T-helper 17 cell (primary cell): ENCODE results near the gene ERC1. TPM values are rescaled to one million over a fixed set of nuclear protein-coding genes. Genes with fewer than 3 reads are reported as not detected.

ENCODE experiments used
- ATAC-seq: fragments of 150-1000 bp; cut with Tn5 transposase; 2 replicates; pipeline ENCODE4 v1.10.0; 2021; ENCODE audit warnings: mild to moderate bottlenecking, moderate library complexity
- DNase-seq, 3 donors: peaks; one replicate each; pipeline versions ENCODE4 v3.0.0 to v3.0.0-alpha.2; 2020 to 2021
- H3K9me3 ChIP-seq: one replicate; pipeline ENCODE4 v1.7.0; 2013; ENCODE audit warnings: low read length, mild to moderate bottlenecking; ENCODE audit not compliant: control insufficient read depth, poor library complexity, severe bottlenecking
- H3K27ac Mint-ChIP-seq: one replicate; pipeline ENCODE4 v1.8.0; 2022; ENCODE audit warnings: mild to moderate bottlenecking, moderate library complexity, mixed read lengths
- H3K27me3 Mint-ChIP-seq: one replicate; pipeline ENCODE4 v1.8.0; 2022; ENCODE audit warnings: mixed read lengths
- H3K36me3 Mint-ChIP-seq: one replicate; pipeline ENCODE4 v1.8.0; 2022; ENCODE audit warnings: low read depth, mixed read lengths
- H3K4me1 Mint-ChIP-seq: one replicate; pipeline ENCODE4 v1.8.0; 2022; ENCODE audit warnings: mild to moderate bottlenecking, mixed read lengths
- H3K4me3 Mint-ChIP-seq: one replicate; pipeline ENCODE4 v1.8.0; 2022; ENCODE audit warnings: mild to moderate bottlenecking, moderate library complexity, mixed read lengths
- total RNA-seq, 4 donors: library from RNA in 2 of 4; stranded (reverse) in 2 of 4; gene quantifications; one replicate each; pipeline ENCODE4 v1.2.3 and lab custom pipeline; 2022 to 2026

Gene ERC1
- total RNA-seq, 2 donors from 2014 or later: 46.7 to 52.1 TPM

- Mint-ChIP-seq H3K36me3 (peaks cover 5% of the 10 kb centered on the region), H3K27me3 (peaks cover 53% of the 10 kb centered on the region), H3K4me1 (peaks cover 10% of the 10 kb centered on the region), H3K27ac (no peak overlapping the region), H3K4me3 (no peak overlapping the region)
- ATAC-seq (no peak), DNase-seq (no peak)
- H3K9me3 ChIP-seq: no peaks in the 10 kb centered on the region
Observed at GRCh38 chr12:1505576-1505975, 514.6 kb downstream of the ERC1 start.

DNA sequence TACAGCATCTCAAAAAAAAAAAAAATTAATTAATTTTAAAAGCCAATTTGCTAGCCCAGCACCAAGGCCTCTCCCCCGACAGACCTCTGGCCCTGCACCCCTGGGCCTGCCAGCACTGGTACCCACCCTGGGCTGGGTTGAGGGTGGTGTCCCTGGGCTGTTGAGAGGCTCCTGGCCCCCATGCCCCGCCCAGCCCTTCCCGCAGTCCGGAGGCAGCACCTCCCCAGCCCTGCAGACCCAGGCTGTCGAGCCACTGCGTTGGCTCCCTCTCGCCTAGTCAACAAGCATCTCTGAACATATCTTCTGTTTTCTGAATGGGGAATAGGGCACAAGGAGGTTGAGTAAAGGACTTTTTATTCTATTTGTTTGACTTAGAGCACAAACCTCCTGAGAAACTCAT, 516.3 kb downstream of the ERC1 start:
- peaks cover 54% of the 10 kb centered on the region for H3K27me3 Mint-ChIP-seq
- H3K9me3 ChIP-seq: no peaks in the 10 kb centered on the region
- H3K36me3 Mint-ChIP-seq: peaks cover 5% of the 10 kb centered on the region
- H3K4me1 Mint-ChIP-seq: peaks cover 10% of the 10 kb centered on the region
- DNase-seq: no peak
- no peak overlapping the region for H3K27ac Mint-ChIP-seq
- no peak overlapping the region for H3K4me3 Mint-ChIP-seq
- no peak for ATAC-seq

- Mint-ChIP-seq H3K36me3 (peaks cover 3% of the 10 kb centered on the region), H3K4me3 (no peak overlapping the region), H3K27ac (no peak overlapping the region), H3K4me1 (peaks cover 3% of the 10 kb centered on the region), H3K27me3 (peaks cover 38% of the 10 kb centered on the region)
- DNase-seq (no peak), ATAC-seq (no peak)
- H3K9me3 ChIP-seq: no peaks in the 10 kb centered on the region
Observed at GRCh38 chr12:1509413-1510052, 518.5 kb downstream of the ERC1 start.

DNA sequence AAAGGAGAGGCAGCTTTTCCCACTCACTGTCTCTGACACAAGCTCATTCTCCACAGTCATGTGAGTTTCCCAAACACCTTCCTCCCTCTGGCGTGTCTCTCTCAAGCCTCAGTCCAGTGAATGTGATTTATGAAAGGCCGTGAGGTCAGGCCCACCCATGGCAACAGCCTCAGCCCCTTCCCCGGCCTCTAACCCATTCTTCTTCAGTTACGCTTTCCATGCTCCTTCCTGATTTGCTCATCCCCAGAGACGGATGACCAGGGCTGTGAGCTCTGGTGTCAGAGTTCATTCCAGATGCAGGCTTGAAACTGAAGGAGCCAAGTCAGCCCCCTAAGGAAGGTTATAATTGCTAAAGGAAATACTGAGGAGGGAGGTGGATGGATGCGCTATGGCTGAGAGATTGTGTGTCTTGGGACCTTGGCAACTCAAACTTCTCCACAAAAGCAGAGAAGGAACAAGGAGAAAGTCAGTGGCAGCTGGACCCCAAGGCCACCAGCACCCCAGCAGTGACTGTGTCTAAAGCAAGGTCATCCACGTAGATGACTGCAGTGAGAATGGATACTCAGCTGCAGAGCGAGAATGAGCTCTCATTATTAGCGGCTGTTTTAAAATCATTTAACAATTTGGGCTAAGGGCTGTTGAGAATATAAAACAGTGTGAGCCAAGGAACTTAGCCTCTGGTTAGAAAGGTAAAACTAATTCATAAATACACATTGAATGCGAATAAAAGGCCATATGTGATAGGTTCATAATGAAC, 519.2 kb downstream of the ERC1 start:
- no peaks in the 10 kb centered on the region for H3K36me3 Mint-ChIP-seq
- H3K27me3 Mint-ChIP-seq: peaks cover 31% of the 10 kb centered on the region
- no peak overlapping the region for H3K4me3 Mint-ChIP-seq
- H3K4me1 Mint-ChIP-seq: no peaks in the 10 kb centered on the region
- no peaks in the 10 kb centered on the region for H3K9me3 ChIP-seq
- DNase-seq: no peak
- H3K27ac Mint-ChIP-seq: no peak overlapping the region
- no peak for ATAC-seq

- no peak overlapping the region for H3K4me3 Mint-ChIP-seq
Observed at GRCh38 chr12:1515010-1515409, 524.0 kb downstream of the ERC1 start.

DNA sequence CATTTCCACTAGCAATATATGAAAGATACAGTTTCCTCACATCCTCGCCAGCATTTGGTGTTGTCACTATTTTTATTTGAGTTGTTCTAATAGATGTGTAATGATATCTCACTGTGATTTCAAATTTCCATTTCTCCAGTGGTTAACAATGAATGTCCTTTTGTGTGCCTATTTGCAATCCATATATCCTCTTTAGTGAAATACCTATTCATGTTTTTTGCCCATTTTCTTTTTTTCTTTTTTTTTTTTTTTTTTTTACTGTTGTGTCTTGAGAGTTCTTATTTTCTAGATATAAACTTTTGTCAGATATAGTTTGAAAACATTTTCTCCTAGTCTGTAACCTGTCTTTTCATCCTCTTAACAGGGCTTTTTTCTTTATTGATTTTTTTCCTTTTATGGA, 524.4 kb downstream of the ERC1 start:
- H3K4me3 Mint-ChIP-seq: no peak overlapping the region

More at GRCh38 chr12:1515010-1515409, 524.0 kb downstream of the ERC1 start:
- Mint-ChIP-seq H3K36me3 (peaks cover 3% of the 10 kb centered on the region), H3K27ac (no peak overlapping the region), H3K27me3 (peaks cover 40% of the 10 kb centered on the region), H3K4me1 (peaks cover 3% of the 10 kb centered on the region)
- no peak for ATAC-seq
- DNase-seq: no peak
- H3K9me3 ChIP-seq: no peaks in the 10 kb centered on the region

GRCh38 chr12:1517007-1517406, 526.0 kb downstream of the ERC1 start:
- ATAC-seq: no peak
- Mint-ChIP-seq H3K4me3 (no peak overlapping the region), H3K27ac (no peak overlapping the region), H3K36me3 (peaks cover 3% of the 10 kb centered on the region), H3K27me3 (peaks cover 31% of the 10 kb centered on the region), H3K4me1 (peaks cover 3% of the 10 kb centered on the region)
- H3K9me3 ChIP-seq: no peaks in the 10 kb centered on the region
- DNase-seq: no peak

More for the DNA sequence above, 524.4 kb downstream of the ERC1 start:
- DNase-seq (no peak), ATAC-seq (no peak)
- H3K27me3 Mint-ChIP-seq: peaks cover 36% of the 10 kb centered on the region
- H3K36me3 Mint-ChIP-seq: peaks cover 3% of the 10 kb centered on the region
- no peak overlapping the region for H3K27ac Mint-ChIP-seq
- H3K4me1 Mint-ChIP-seq: peaks cover 3% of the 10 kb centered on the region
- no peaks in the 10 kb centered on the region for H3K9me3 ChIP-seq

- H3K27me3 Mint-ChIP-seq: peaks cover 25% of the 10 kb centered on the region
- ATAC-seq: no peak
- H3K4me3 Mint-ChIP-seq: no peak overlapping the region
- DNase-seq: no peak
- H3K4me1 Mint-ChIP-seq: peaks cover 3% of the 10 kb centered on the region
- H3K27ac Mint-ChIP-seq: no peak overlapping the region
- H3K9me3 ChIP-seq: no peaks in the 10 kb centered on the region
- H3K36me3 Mint-ChIP-seq: peaks cover 3% of the 10 kb centered on the region
Observed at GRCh38 chr12:1517734-1518525, 526.9 kb downstream of the ERC1 start.

DNA sequence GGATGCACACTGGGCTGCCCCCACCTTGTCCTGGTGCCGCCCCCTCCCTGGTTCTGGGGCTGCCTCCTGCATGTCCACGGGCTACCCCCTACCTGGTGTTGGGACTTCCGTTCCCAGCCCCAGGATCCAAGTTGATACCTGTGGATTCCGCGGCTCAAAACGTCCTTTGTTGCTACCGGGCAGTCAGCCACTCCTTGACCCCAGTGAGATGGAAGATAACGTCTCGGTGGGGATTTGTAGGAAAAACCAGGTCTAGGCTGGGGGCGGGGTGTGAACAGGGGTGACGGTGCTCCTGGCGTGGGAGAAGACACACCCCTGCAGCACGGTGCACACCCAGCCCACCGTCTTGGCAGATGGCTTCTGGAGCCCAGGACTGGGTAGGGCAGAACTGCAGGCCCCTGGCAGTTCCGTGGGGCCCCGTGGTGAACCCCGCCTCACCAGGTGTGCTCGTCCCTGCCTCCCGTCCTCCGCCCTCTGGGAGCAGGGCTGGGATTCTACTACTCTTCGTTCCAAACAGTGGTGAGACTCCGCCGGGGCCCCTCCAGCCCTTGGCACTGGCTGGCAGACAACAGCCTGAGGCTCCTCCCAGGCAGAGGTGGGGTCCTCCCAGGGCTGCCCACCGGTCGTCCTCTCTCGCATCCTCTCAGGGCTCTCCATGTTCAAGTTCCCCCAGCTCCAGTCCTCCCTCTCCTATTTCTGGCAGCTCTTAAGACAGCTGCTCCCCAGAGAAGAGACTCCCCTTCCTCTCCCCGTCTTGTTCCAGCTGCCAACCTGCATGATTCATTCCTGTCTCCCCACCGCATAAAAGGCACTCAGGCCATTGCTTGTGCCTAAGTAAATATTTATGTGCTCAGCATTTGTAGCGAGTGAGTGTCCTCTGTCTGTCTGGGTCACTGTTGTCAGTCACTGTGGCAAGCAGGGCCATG, 527.8 kb downstream of the ERC1 start:
- no peak overlapping the region for H3K27ac Mint-ChIP-seq
- no peak overlapping the region for H3K4me3 Mint-ChIP-seq
- DNase-seq: no peak
- H3K4me1 Mint-ChIP-seq: peaks cover 3% of the 10 kb centered on the region
- no peak for ATAC-seq
- H3K27me3 Mint-ChIP-seq: peaks cover 29% of the 10 kb centered on the region
- H3K36me3 Mint-ChIP-seq: peaks cover 3% of the 10 kb centered on the region
- H3K9me3 ChIP-seq: no peaks in the 10 kb centered on the region

DNA sequence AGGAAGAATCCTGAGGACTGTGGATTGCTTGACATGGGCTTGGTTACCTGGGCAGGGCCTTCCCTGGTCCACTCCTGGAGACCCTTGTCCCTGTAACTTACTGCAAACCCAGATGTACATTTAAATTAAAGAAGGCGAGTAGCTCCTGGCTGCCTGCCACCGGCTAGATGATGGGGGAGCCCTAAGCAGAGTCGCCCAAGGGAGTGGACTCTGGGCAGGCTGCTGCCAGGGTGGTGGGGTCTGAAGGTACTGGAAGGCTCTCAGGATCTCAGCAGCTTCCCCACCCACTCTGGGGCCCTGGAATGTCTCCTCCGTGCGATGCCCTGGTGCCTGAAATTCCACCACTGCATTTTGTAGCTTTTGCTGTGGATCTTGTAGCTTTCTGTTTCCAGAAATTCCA, 528.6 kb downstream of the ERC1 start:
- H3K36me3 Mint-ChIP-seq: peaks cover 5% of the 10 kb centered on the region
- no peak for ATAC-seq
- H3K4me1 Mint-ChIP-seq: peaks cover 3% of the 10 kb centered on the region
- DNase-seq: no peak
- peaks cover 37% of the 10 kb centered on the region for H3K27me3 Mint-ChIP-seq
- no peak overlapping the region for H3K27ac Mint-ChIP-seq
- H3K9me3 ChIP-seq: no peaks in the 10 kb centered on the region
- H3K4me3 Mint-ChIP-seq: no peak overlapping the region

DNA sequence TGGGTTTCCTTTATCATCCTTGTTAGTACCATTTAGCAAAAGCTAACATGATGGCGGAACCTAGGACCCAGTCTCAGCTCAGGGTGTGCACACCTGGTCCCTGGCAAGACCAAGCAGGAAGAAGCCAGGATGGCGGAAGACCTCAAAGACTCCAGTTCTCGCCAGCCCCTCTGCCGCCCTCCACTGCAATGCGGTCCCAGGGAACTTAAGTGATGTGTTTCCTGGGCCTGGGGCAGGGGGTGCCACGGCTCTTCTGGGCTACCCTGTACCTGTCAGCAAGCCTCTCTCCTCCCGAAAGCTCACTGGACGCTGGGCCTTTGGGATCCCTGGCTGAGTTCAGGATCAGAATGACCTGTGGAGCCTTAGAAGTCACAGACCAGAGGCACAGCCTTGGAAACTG, 532.0 kb downstream of the ERC1 start:
- peaks cover 5% of the 10 kb centered on the region for H3K36me3 Mint-ChIP-seq
- peaks cover 61% of the 10 kb centered on the region for H3K27me3 Mint-ChIP-seq
- peaks cover 3% of the 10 kb centered on the region for H3K4me1 Mint-ChIP-seq
- DNase-seq (no peak), ATAC-seq (no peak)
- no peaks in the 10 kb centered on the region for H3K9me3 ChIP-seq
- no peak overlapping the region for H3K4me3 Mint-ChIP-seq
- no peak overlapping the region for H3K27ac Mint-ChIP-seq

- no peaks in the 10 kb centered on the region for H3K9me3 ChIP-seq
- Mint-ChIP-seq H3K4me3 (no peak overlapping the region), H3K27ac (no peak overlapping the region), H3K4me1 (peaks cover 3% of the 10 kb centered on the region), H3K27me3 (peaks cover 63% of the 10 kb centered on the region), H3K36me3 (peaks cover 6% of the 10 kb centered on the region)
- DNase-seq: no peak
- ATAC-seq: no peak
Observed at GRCh38 chr12:1523558-1524050, 532.6 kb downstream of the ERC1 start.
